ENCODE data around the gene DDX51. TPM values are rescaled to one million over a fixed set of nuclear protein-coding genes. Genes with fewer than 3 reads are reported as not detected.

DDX51 gene
- total and polyA plus RNA-seq, 2 experiments from 2014 or later = 6.8 to 16.1 TPM

- no peaks in the 10 kb centered on the region for H3K27me3 ChIP-seq
- no peak overlapping the region for H3K4me3 ChIP-seq
- no peak for DNase-seq (ENCODE audit: low spot score)
- H3K79me2 ChIP-seq = peaks cover 22% of the 10 kb centered on the region
- no peaks in the 10 kb centered on the region for H3K9me3 ChIP-seq (ENCODE audit: low read depth)
- H3K4me2 ChIP-seq = no peak overlapping the region
- 97% methylated on average over 22 of the region's 22 CpGs for WGBS (ENCODE audit: low lambda C conversion rate, missing lambda C conversion rate)
- H4K20me1 ChIP-seq (ENCODE audit: insufficient read depth, poor library complexity, severe bottlenecking) = no peaks in the 10 kb centered on the region
- no peaks in the 10 kb centered on the region for H3K9me2 ChIP-seq (replicated peaks; ENCODE audit: insufficient read depth)
- H3K27ac ChIP-seq = no peak overlapping the region
- no peak for TF ChIP-seq EZH2 (IDR thresholded peaks at IDR 0.05; ENCODE audit: borderline replicate concordance)
- no peak for TF ChIP-seq EZH2phosphoT487 (IDR thresholded peaks at IDR 0.05; ENCODE audit: low read depth, severe bottlenecking, unreplicated experiment)
- TF ChIP-seq CTCF (IDR thresholded peaks at IDR 0.05; ENCODE audit: poor library complexity) = no peak
- H3K4me1 ChIP-seq (ENCODE audit: insufficient read depth) = peaks cover 11% of the 10 kb centered on the region
- no peaks in the 10 kb centered on the region for H3K36me3 ChIP-seq (replicated peaks; ENCODE audit: insufficient read depth, low read depth)
- no peak overlapping the region for H2AFZ ChIP-seq
Observed at GRCh38 chr12:132141976-132142678, 2.0 kb downstream of the DDX51 start.

GRCh38 chr12:132140918-132141841, 2.9 kb downstream of the DDX51 start:
- no peaks in the 10 kb centered on the region for H3K27me3 ChIP-seq
- H3K9me2 ChIP-seq (replicated peaks; ENCODE audit: insufficient read depth) = no peaks in the 10 kb centered on the region
- H3K36me3 ChIP-seq (replicated peaks; ENCODE audit: insufficient read depth, low read depth) = no peaks in the 10 kb centered on the region
- no peaks in the 10 kb centered on the region for H4K20me1 ChIP-seq (ENCODE audit: insufficient read depth, poor library complexity, severe bottlenecking)
- TF ChIP-seq CTCF (IDR thresholded peaks at IDR 0.05; ENCODE audit: poor library complexity) = no peak
- TF ChIP-seq EZH2phosphoT487 (IDR thresholded peaks at IDR 0.05; ENCODE audit: low read depth, severe bottlenecking, unreplicated experiment) = no peak
- H3K4me3 ChIP-seq = no peak overlapping the region
- 97% methylated on average over 34 of the region's 38 CpGs for WGBS (ENCODE audit: low lambda C conversion rate, missing lambda C conversion rate)
- H3K27ac ChIP-seq = no peak overlapping the region
- peaks cover 11% of the 10 kb centered on the region for H3K4me1 ChIP-seq (ENCODE audit: insufficient read depth)
- no peak overlapping the region for H3K4me2 ChIP-seq
- H2AFZ ChIP-seq = no peak overlapping the region
- H3K9me3 ChIP-seq (ENCODE audit: low read depth) = no peaks in the 10 kb centered on the region
- no peak for DNase-seq (ENCODE audit: low spot score)
- peaks cover 22% of the 10 kb centered on the region for H3K79me2 ChIP-seq

- H3K27me3 ChIP-seq = no peaks in the 10 kb centered on the region
- no peaks in the 10 kb centered on the region for H3K9me3 ChIP-seq (ENCODE audit: low read depth)
- peaks cover 22% of the 10 kb centered on the region for H3K79me2 ChIP-seq
- no peak overlapping the region for H3K27ac ChIP-seq
- no peak overlapping the region for H3K4me3 ChIP-seq
- no peak overlapping the region for H3K4me2 ChIP-seq
- peaks cover 11% of the 10 kb centered on the region for H3K4me1 ChIP-seq (ENCODE audit: insufficient read depth)
- no peak overlapping the region for H2AFZ ChIP-seq
- over 99% methylated on average over 15 of the region's 15 CpGs for WGBS (ENCODE audit: low lambda C conversion rate, missing lambda C conversion rate)
- H3K36me3 ChIP-seq (replicated peaks; ENCODE audit: insufficient read depth, low read depth) = no peaks in the 10 kb centered on the region
- H3K9me2 ChIP-seq (replicated peaks; ENCODE audit: insufficient read depth) = no peaks in the 10 kb centered on the region
- TF ChIP-seq EZH2 (IDR thresholded peaks at IDR 0.05; ENCODE audit: borderline replicate concordance) (no peak), CTCF (IDR thresholded peaks at IDR 0.05; ENCODE audit: poor library complexity) (no peak), EZH2phosphoT487 (IDR thresholded peaks at IDR 0.05; ENCODE audit: low read depth, severe bottlenecking, unreplicated experiment) (no peak)
- H4K20me1 ChIP-seq (ENCODE audit: insufficient read depth, poor library complexity, severe bottlenecking) = no peaks in the 10 kb centered on the region
- DNase-seq (ENCODE audit: low spot score) = no peak
Observed at GRCh38 chr12:132140501-132140900, 3.6 kb downstream of the DDX51 start.

Data from hepatocyte (in vitro differentiated cells).